A673 (cell line): ENCODE data around the gene CP. TPM values are rescaled to one million over a fixed set of nuclear protein-coding genes. Genes with fewer than 3 reads are reported as not detected.
"Not testable (repeated sequence)": the region's sequence is repeated elsewhere in the genome, so short reads cannot be mapped to it uniquely, and the experiment has no call there.

Experiments used
- BruUV-seq: library from RNA; stranded (reverse); fragments of 400-500 nt; replicated peaks from 2 replicates; lab custom pipeline; 2021; lab: Mats Ljungman, UMichigan
- CTCF ChIA-PET: fragments of 300-600 bp; sonication (Branson Sonifier 250); formaldehyde crosslinking; loops from one replicate; lab custom pipeline; 2022; ENCODE audit warnings: antibody characterized with exemption; lab: Charles Lee
- POLR2A ChIA-PET: fragments of 300-600 bp; sonication (Branson Sonifier 250); formaldehyde crosslinking; loops from one replicate; lab custom pipeline; 2022; ENCODE audit warnings: antibody characterized with exemption; ENCODE audit not compliant: low non-redundant PET; lab: Charles Lee
- DNase-seq: peaks from one replicate; pipeline ENCODE4 v3.0.0-alpha.2; 2015; ENCODE audit warnings: low spot score
- H3K27ac ChIP-seq: fragments of 200-600 bp; sonication (generic); 2 replicates; pipeline ENCODE4 v1.5.1; 2016; ENCODE audit warnings: mixed run types, low read depth, mild to moderate bottlenecking, mixed read lengths, antibody characterized with exemption, low read length; ENCODE audit not compliant: poor library complexity, severe bottlenecking
- H3K27me3 ChIP-seq: fragments of 200-600 bp; sonication (generic); replicated peaks from 2 replicates; pipeline ENCODE4 v1.6.1; 2017; ENCODE audit warnings: mixed run types, low read depth, mild to moderate bottlenecking, mixed read lengths, antibody characterized with exemption, low read length; ENCODE audit not compliant: insufficient read depth, poor library complexity
- H3K36me3 ChIP-seq: fragments of 200-600 bp; sonication (generic); 2 replicates; pipeline ENCODE4 v1.6.1; 2016; ENCODE audit warnings: mixed run types, mild to moderate bottlenecking, mixed read lengths, antibody characterized with exemption, low read length; ENCODE audit not compliant: insufficient read depth, poor library complexity, severe bottlenecking
- H3K4me1 ChIP-seq: fragments of 200-600 bp; sonication (generic); 2 replicates; pipeline ENCODE4 v1.6.1; 2017; ENCODE audit warnings: mixed run types, mild to moderate bottlenecking, mixed read lengths, antibody characterized with exemption, low read length; ENCODE audit not compliant: insufficient read depth, poor library complexity, severe bottlenecking
- H3K4me3 ChIP-seq: fragments of 200-600 bp; sonication (generic); 2 replicates; pipeline ENCODE4 v1.5.1; 2016; ENCODE audit warnings: low read depth, mixed run types, mild to moderate bottlenecking, mixed read lengths, low read length; ENCODE audit not compliant: poor library complexity, severe bottlenecking
- H3K9me3 ChIP-seq: fragments of 200-600 bp; sonication (generic); 2 replicates; pipeline ENCODE4 v1.6.1; 2016; ENCODE audit warnings: mixed run types, low read depth, mild to moderate bottlenecking, mixed read lengths, antibody characterized with exemption, low read length; ENCODE audit not compliant: poor library complexity, severe bottlenecking
- EZH2 ChIP-seq: fragments of 200-600 bp; sonication (generic); IDR thresholded peaks from 2 replicates; pipeline ENCODE4 v1.6.1; 2017; ENCODE audit warnings: borderline replicate concordance, low read depth, mild to moderate bottlenecking, mixed read lengths, antibody characterized with exemption, low read length; ENCODE audit not compliant: poor library complexity, severe bottlenecking
- intact Hi-C: fragments of 100-400 bp; cut with micrococcal nuclease; formaldehyde crosslinking; loops from one replicate; pipeline ENCODE4 v1.10.0; 2022; ENCODE audit not compliant: unreplicated experiment
- total RNA-seq: library from RNA; stranded (reverse); gene quantifications from 2 replicates; pipeline ENCODE4 v1.2.3, GENCODE V29; 2021
- TF ChIP-seq, protein P1 (sequence below): fragments of 300-800, 200-600 bp; sonication (generic); conservative IDR thresholded peaks from 2 replicates; pipeline ENCODE4 v1.5.1; 2017; ENCODE audit warnings: low read depth, mild to moderate bottlenecking, antibody characterized with exemption, low read length, moderate library complexity, mixed read lengths

The CP gene
- total RNA-seq, 1 experiment from 2014 or later = not detected

GRCh38 chr3:149224736-149225594 is 3.3 kb upstream of the CP start:
- H3K27ac ChIP-seq = no peak overlapping the region
- no peaks in the 10 kb centered on the region for H3K4me1 ChIP-seq
- H3K27me3 ChIP-seq = no peaks in the 10 kb centered on the region
- H3K4me3 ChIP-seq = peak overlapping the region; percentile 17
- H3K36me3 ChIP-seq = no peaks in the 10 kb centered on the region
- H3K9me3 ChIP-seq = no peaks in the 10 kb centered on the region
- intact Hi-C loops = no loop called here
- ChIA-PET CTCF (no interaction called here), POLR2A (no interaction called here)
- TF ChIP-seq EZH2 = no peak
- TF ChIP-seq, protein P1, sequence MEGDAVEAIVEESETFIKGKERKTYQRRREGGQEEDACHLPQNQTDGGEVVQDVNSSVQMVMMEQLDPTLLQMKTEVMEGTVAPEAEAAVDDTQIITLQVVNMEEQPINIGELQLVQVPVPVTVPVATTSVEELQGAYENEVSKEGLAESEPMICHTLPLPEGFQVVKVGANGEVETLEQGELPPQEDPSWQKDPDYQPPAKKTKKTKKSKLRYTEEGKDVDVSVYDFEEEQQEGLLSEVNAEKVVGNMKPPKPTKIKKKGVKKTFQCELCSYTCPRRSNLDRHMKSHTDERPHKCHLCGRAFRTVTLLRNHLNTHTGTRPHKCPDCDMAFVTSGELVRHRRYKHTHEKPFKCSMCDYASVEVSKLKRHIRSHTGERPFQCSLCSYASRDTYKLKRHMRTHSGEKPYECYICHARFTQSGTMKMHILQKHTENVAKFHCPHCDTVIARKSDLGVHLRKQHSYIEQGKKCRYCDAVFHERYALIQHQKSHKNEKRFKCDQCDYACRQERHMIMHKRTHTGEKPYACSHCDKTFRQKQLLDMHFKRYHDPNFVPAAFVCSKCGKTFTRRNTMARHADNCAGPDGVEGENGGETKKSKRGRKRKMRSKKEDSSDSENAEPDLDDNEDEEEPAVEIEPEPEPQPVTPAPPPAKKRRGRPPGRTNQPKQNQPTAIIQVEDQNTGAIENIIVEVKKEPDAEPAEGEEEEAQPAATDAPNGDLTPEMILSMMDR = no peak
- no TSS peak for BruUV-seq
- DNase-seq = no peak

GRCh38 chr3:149223461-149223820 is 1.8 kb upstream of the CP start:
- intact Hi-C loops = no loop called here
- BruUV-seq = no TSS peak
- Histone ChIP-seq H3K36me3 (no peaks in the 10 kb centered on the region), H3K9me3 (no peaks in the 10 kb centered on the region), H3K27ac (no peak overlapping the region), H3K4me3 (no peak overlapping the region), H3K27me3 (no peaks in the 10 kb centered on the region), H3K4me1 (no peaks in the 10 kb centered on the region)
- DNase-seq = no peak
- TF ChIP-seq EZH2 = no peak
- TF ChIP-seq, protein P1 = no peak
- ChIA-PET CTCF (no interaction called here), POLR2A (no interaction called here)

- intact Hi-C loops, H3K4me1 ChIP-seq, BruUV-seq, H3K4me3 ChIP-seq, DNase-seq, H3K9me3 ChIP-seq, H3K27me3 ChIP-seq, POLR2A ChIA-PET, H3K27ac ChIP-seq, H3K36me3 ChIP-seq, CTCF ChIA-PET: not testable (repeated sequence)
These were observed 2.1 kb downstream of the CP start for GRCh38 chr3:149219380-149220121.
